ENCODE data around the gene BAZ1B. TPM values are rescaled to one million over a fixed set of nuclear protein-coding genes. Genes with fewer than 3 reads are reported as not detected.

BAZ1B gene
- total and polyA plus RNA-seq, 12 donors: 14.5 to 65.5 (median 43.7) TPM

- no peaks in the 10 kb centered on the region for H3K4me1 ChIP-seq (replicated peaks in 1 of 2)
- peaks cover 0 to 99% of the 10 kb centered on the region in 2 donors for H3K36me3 ChIP-seq (replicated peaks in 1 of 2)
- no peak overlapping the region for H3K4me3 ChIP-seq
- H3K27ac ChIP-seq: no peak overlapping the region
- H3K27me3 ChIP-seq: no peaks in the 10 kb centered on the region
- intact Hi-C loops (cut with DNase I): no loop called here
- 96 to 99% (median 97%) methylated on average over 7 of the region's 7 CpGs for WGBS, 4 donors
- no peak for DNase-seq
- no peak for TF ChIP-seq POLR2A (IDR thresholded peaks at IDR 0.05)
- no peak for TF ChIP-seq CTCF (IDR thresholded peaks at IDR 0.05)
- no peaks in the 10 kb centered on the region for H3K9me3 ChIP-seq (replicated peaks in 1 of 3)
Observed at GRCh38 chr7:73463966-73464365, 58.1 kb downstream of the BAZ1B start.

GRCh38 chr7:73463260-73463659 lies 58.8 kb downstream of the BAZ1B start:
- intact Hi-C loops (cut with DNase I): no loop called here
- WGBS, 4 donors: 96 to 97% (median 96%) methylated on average over 3 of the region's 3 CpGs

GRCh38 chr7:73461782-73462285 lies 60.3 kb downstream of the BAZ1B start:
- no peak overlapping the region for H3K27ac ChIP-seq
- DNase-seq: no peak
- H3K36me3 ChIP-seq (replicated peaks in 1 of 2): peaks cover 0 to 99% of the 10 kb centered on the region in 2 donors
- TF ChIP-seq CTCF (IDR thresholded peaks at IDR 0.05) (no peak), POLR2A (IDR thresholded peaks at IDR 0.05) (no peak)
- H3K4me1 ChIP-seq (replicated peaks in 1 of 2): no peaks in the 10 kb centered on the region
- 92 to 100% (median 96%) methylated on average over 2 to 3 of the region's 3 CpGs for WGBS, 4 donors
- intact Hi-C loops (cut with DNase I): no loop called here
- H3K4me3 ChIP-seq: no peak overlapping the region
- no peaks in the 10 kb centered on the region for H3K27me3 ChIP-seq
- no peaks in the 10 kb centered on the region for H3K9me3 ChIP-seq (replicated peaks in 1 of 3)

More at GRCh38 chr7:73463260-73463659, 58.8 kb downstream of the BAZ1B start:
- Histone ChIP-seq H3K4me3 (no peak overlapping the region), H3K27me3 (no peaks in the 10 kb centered on the region), H3K27ac (no peak overlapping the region), H3K9me3 (replicated peaks in 1 of 3) (no peaks in the 10 kb centered on the region), H3K4me1 (replicated peaks in 1 of 2) (no peaks in the 10 kb centered on the region), H3K36me3 (replicated peaks in 1 of 2) (peaks cover 0 to 99% of the 10 kb centered on the region in 2 donors)
- no peak for DNase-seq
- TF ChIP-seq CTCF (IDR thresholded peaks at IDR 0.05): no peak
- TF ChIP-seq POLR2A (IDR thresholded peaks at IDR 0.05): no peak

GRCh38 chr7:73454424-73454823 lies 67.7 kb downstream of the BAZ1B start:
- Histone ChIP-seq H3K4me1 (replicated peaks in 1 of 2) (peaks cover 16 to 18% of the 10 kb centered on the region in 2 donors), H3K4me3 (no peak overlapping the region), H3K36me3 (replicated peaks in 1 of 2) (peaks cover 0 to 77% of the 10 kb centered on the region in 2 donors), H3K27ac (peak overlapping the region in 2 of 5 donors; percentile 14 to 69), H3K9me3 (replicated peaks in 1 of 3) (no peaks in the 10 kb centered on the region), H3K27me3 (no peaks in the 10 kb centered on the region)
- no peak for DNase-seq
- TF ChIP-seq POLR2A (IDR thresholded peaks at IDR 0.05): no peak
- 68 to 84% (median 73%) methylated on average over 3 of the region's 3 CpGs for WGBS, 4 donors
- intact Hi-C loops (cut with DNase I): loop anchor here (5.0 kb wide), 2 partner anchors 112 to 132 kb away; no protein-coding TSS in a partner anchor

All from adrenal gland (tissue), 12 donors.